Fibroblast of skin of left quadriceps (primary cell): ENCODE measurements around the gene TRMT6.

Experiments used
- DNase-seq, 2 experiments: peaks; one replicate each; pipeline ENCODE4 v3.0.0-alpha.2; 2013; ENCODE audit warnings: low read depth in 2 of 2

The TRMT6 gene

GRCh38 chr20:5950271-5951031 lies at the start of gene TRMT6, which contains the start of gene MCM8:
TRMT6 (minus strand) TSS chr20:5950533; CDS start chr20:5950405, 128 bp downstream.
MCM8 (plus strand) TSS chr20:5950652; CDS start chr20:5952016, 1,364 bp downstream.
- DNase-seq: peak; percentile 87 to 88

- no peak for DNase-seq
Measured at GRCh38 chr20:5999783-6000182, 49.5 kb upstream of the TRMT6 start.

- DNase-seq: no peak
Measured at GRCh38 chr20:5996765-5997164, 46.4 kb upstream of the TRMT6 start.

GRCh38 chr20:5991623-5992441 lies 41.5 kb upstream of the TRMT6 start:
- DNase-seq: no peak

- no peak for DNase-seq
Measured at GRCh38 chr20:5990946-5991345, 40.6 kb upstream of the TRMT6 start.

- DNase-seq: no peak
Measured at GRCh38 chr20:5989539-5989938, 39.2 kb upstream of the TRMT6 start.

- no peak for DNase-seq
Measured at GRCh38 chr20:5987383-5987782, 37.0 kb upstream of the TRMT6 start.

- DNase-seq: no peak
Measured at GRCh38 chr20:5980720-5981538, 30.6 kb upstream of the TRMT6 start.

GRCh38 chr20:5979801-5980200 lies 29.5 kb upstream of the TRMT6 start:
- no peak for DNase-seq

GRCh38 chr20:5977975-5978374 lies 27.6 kb upstream of the TRMT6 start:
- DNase-seq: no peak

- no peak for DNase-seq
Measured at GRCh38 chr20:5977223-5977622, 26.9 kb upstream of the TRMT6 start.

GRCh38 chr20:5975778-5976177 lies 25.4 kb upstream of the TRMT6 start:
- DNase-seq: no peak

GRCh38 chr20:5974531-5974930 lies 24.2 kb upstream of the TRMT6 start:
- no peak for DNase-seq

GRCh38 chr20:5973971-5974370 lies 23.6 kb upstream of the TRMT6 start:
- no peak for DNase-seq

GRCh38 chr20:5973172-5973571 lies 22.8 kb upstream of the TRMT6 start:
- no peak for DNase-seq

GRCh38 chr20:5971203-5971602 lies 20.9 kb upstream of the TRMT6 start:
- DNase-seq: no peak

GRCh38 chr20:5970381-5970780 lies 20.0 kb upstream of the TRMT6 start:
- DNase-seq: no peak

- no peak for DNase-seq
Measured at GRCh38 chr20:5969940-5970339, 19.6 kb upstream of the TRMT6 start.

GRCh38 chr20:5969348-5969935 lies 19.1 kb upstream of the TRMT6 start:
- no peak for DNase-seq

GRCh38 chr20:5968462-5968861 lies 18.1 kb upstream of the TRMT6 start:
- no peak for DNase-seq

GRCh38 chr20:5967469-5967868 lies 17.1 kb upstream of the TRMT6 start:
- DNase-seq: no peak

- DNase-seq: no peak
Measured at GRCh38 chr20:5949943-5950270, 426 bp downstream of the TRMT6 start.
